ENCODE results near the gene RCSD1.

DNA sequence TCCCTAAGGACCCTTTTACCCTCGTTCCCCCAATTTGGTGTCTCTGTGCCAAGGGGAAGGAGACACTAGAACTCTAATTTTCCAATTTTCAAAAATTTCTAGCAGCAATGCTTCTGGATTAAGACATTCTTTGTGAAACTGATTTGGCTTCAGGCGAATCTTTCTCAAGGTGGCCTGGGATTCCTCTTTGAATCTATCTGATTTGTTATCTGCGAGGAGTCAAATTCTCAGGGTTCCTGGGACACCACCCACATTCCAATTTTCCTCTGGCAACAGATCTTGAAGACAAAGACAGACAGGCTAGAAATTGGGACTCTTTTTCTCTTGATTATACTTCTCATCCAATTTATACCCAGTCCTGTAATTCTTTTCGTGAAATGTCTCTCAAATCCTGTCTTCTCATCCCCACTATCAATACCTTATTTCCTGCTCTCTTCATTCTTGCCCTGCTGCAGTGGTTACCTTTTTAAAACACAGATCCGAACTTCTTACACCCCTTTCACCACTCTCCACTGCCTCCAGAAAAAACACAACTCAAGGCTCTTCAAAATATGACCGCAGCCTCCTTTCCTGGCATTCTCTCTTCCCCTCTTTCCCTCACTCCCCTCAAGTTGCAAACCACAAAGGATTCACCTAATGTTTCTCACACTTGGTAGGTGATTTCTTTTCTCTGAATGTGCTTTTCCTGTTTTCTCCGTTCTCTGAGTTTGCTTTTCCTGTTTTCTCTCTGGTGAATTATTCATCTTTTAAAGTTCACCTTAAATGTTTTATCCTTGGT, 89.1 kb downstream of the RCSD1 start:
- TF ChIP-seq POLR2AphosphoS5 (IDR thresholded peaks at IDR 0.05; ENCODE audit: low read depth, low read length): no peak
- TF ChIP-seq POLR2A (IDR thresholded peaks at IDR 0.05; ENCODE audit: low read depth, low read length): no peak

Measured in GM12892 (cell line).